ENCODE results near the gene TMX4. TPM values are rescaled to one million over a fixed set of nuclear protein-coding genes. Genes with fewer than 3 reads are reported as not detected.

TMX4 gene, protein sequence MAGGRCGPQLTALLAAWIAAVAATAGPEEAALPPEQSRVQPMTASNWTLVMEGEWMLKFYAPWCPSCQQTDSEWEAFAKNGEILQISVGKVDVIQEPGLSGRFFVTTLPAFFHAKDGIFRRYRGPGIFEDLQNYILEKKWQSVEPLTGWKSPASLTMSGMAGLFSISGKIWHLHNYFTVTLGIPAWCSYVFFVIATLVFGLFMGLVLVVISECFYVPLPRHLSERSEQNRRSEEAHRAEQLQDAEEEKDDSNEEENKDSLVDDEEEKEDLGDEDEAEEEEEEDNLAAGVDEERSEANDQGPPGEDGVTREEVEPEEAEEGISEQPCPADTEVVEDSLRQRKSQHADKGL
- total RNA-seq = 10 to 100 TPM; 20.9 to 27.2 TPM

DNA sequence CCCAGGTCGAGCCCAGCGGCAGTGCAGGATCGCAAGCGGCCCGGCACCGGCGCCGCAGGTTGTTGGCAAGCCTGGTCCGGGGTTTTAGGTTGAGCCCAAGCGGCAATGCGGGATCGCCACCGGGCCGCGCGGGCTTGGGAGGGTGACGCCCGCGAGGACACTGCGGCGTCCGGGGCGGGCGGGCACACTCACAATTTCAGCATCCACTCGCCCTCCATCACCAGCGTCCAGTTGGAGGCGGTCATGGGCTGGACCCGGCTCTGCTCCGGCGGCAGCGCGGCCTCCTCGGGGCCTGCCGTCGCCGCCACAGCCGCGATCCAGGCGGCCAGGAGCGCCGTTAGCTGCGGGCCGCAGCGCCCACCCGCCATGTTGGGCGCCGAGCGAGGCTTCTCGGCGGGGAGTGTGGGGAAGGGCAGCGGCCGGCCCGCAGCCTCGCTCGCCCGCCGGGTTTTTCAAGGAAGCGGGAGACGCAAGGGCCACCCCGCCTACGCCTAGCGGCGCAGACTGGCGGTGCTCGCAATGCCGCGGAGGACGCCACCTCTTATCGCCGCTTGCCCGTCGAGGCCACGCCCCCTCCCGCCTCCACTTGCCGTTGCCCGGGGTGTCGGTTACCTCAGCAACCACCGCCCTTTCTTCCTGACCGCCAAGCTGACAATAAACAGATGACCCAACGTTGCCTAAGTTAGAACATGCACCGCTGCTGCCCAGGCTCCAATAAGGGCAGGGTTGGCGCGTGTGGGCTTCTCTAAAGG lies at the start of gene TMX4:
TSS of gene TMX4 (minus strand) at position 516 of the 752 bp plus-strand sequence. CDS start at position 368, 148 bp downstream.
- H3K36me3 Mint-ChIP-seq (ENCODE audit: low read depth) = peaks cover 5% of the 10 kb centered on the region
- peak; percentile 93 for ATAC-seq (replicated peaks)
- no peaks in the 10 kb centered on the region for H3K27me3 Mint-ChIP-seq
- peak within 1 kb of the TSS; percentile 79 for H3K4me3 Mint-ChIP-seq
- peaks cover 2% of the 10 kb centered on the region for H3K4me1 Mint-ChIP-seq
- H3K27ac Mint-ChIP-seq = peak within 1 kb of the TSS; percentile 68
- H3K9me3 Mint-ChIP-seq = no peaks in the 10 kb centered on the region

DNA sequence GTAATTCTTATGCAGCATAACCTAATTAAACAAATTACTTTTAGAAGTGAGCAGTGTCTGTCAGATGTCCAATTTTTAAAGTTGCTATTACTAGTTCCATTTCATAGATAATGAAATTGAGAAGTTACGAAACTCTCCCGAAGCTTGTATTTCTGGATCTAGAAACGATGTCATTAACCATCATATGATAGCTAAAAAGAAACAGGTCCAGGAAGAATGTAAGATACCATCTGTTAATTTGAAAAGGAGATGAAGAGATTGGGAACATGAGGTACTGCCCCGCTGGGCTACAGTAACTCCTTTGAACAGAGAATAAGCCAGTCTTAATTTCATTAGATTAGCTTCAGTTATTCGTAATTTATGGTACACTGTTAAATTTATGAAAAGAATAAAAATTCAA lies 47.5 kb upstream of the TMX4 start:
- Mint-ChIP-seq H3K9me3 (no peaks in the 10 kb centered on the region), H3K27me3 (peaks cover 9% of the 10 kb centered on the region), H3K36me3 (ENCODE audit: low read depth) (no peaks in the 10 kb centered on the region), H3K4me1 (no peaks in the 10 kb centered on the region), H3K4me3 (no peak overlapping the region), H3K27ac (no peak overlapping the region)
- no peak for ATAC-seq (replicated peaks)

DNA sequence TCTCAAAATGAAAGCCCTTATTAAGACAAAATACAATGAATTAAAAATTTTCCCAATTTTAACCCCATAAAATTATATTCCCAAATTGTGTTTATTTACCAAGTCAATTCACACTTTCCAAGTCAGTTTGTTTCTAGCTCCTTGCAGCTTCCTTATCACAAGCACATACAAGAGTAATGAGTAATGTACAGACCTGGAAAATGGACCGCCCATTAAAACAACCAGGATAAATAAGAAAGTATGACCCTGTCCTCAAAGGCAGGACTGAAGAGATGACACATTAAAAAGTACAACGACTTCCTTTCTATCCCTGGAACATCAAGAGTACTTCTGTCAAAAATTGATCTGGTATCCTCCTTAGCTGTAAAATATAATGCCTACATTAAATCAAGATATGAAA lies 47.1 kb upstream of the TMX4 start:
- Mint-ChIP-seq H3K4me3 (no peak overlapping the region), H3K27ac (no peak overlapping the region), H3K36me3 (ENCODE audit: low read depth) (no peaks in the 10 kb centered on the region), H3K9me3 (no peaks in the 10 kb centered on the region), H3K27me3 (peaks cover 9% of the 10 kb centered on the region), H3K4me1 (no peaks in the 10 kb centered on the region)
- no peak for ATAC-seq (replicated peaks)

DNA sequence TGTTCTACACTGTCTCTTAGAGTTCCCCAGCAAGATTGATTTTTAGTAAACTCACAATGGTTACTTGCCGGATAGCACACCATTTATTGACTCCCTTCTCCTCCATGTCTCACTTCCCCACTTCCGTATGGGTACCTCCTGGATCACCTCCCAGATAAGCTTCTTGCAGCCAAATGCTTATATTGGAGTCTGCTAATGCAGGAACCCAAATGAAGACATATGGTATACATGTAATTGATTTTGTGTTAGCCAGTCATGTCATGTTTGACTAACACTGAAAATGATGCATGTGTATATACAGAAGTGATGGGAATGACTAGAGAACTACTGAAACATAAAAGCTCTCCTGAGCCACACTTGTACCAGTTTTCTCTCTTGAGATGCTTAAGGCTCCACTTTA lies 46.1 kb upstream of the TMX4 start:
- no peak overlapping the region for H3K27ac Mint-ChIP-seq
- no peaks in the 10 kb centered on the region for H3K36me3 Mint-ChIP-seq (ENCODE audit: low read depth)
- H3K27me3 Mint-ChIP-seq = peaks cover 9% of the 10 kb centered on the region
- H3K9me3 Mint-ChIP-seq = no peaks in the 10 kb centered on the region
- no peak overlapping the region for H3K4me3 Mint-ChIP-seq
- no peaks in the 10 kb centered on the region for H3K4me1 Mint-ChIP-seq
- no peak for ATAC-seq (replicated peaks)

DNA sequence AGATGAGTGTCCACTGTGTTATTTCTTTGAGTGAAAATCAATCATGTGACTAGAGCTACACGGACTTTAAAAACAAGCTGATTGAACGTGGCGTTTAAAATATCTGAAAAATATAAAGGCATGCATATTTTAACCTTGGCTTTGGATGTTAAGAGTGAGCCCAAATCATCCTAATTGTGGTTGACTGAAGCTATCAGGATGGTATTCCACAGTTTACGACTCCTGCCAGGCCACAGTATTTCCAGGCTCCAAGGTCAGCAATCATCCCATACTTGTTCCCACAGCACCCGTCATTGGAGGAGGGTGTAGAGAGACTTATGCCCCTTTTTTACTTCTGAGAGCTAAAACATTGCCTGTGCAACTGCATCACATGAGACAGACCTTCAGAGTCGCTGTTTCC lies 43.2 kb upstream of the TMX4 start:
- H3K4me3 Mint-ChIP-seq = no peak overlapping the region
- H3K4me1 Mint-ChIP-seq = no peaks in the 10 kb centered on the region
- H3K9me3 Mint-ChIP-seq = no peaks in the 10 kb centered on the region
- H3K27ac Mint-ChIP-seq = no peak overlapping the region
- peaks cover 9% of the 10 kb centered on the region for H3K27me3 Mint-ChIP-seq
- ATAC-seq (replicated peaks) = no peak
- no peaks in the 10 kb centered on the region for H3K36me3 Mint-ChIP-seq (ENCODE audit: low read depth)

DNA sequence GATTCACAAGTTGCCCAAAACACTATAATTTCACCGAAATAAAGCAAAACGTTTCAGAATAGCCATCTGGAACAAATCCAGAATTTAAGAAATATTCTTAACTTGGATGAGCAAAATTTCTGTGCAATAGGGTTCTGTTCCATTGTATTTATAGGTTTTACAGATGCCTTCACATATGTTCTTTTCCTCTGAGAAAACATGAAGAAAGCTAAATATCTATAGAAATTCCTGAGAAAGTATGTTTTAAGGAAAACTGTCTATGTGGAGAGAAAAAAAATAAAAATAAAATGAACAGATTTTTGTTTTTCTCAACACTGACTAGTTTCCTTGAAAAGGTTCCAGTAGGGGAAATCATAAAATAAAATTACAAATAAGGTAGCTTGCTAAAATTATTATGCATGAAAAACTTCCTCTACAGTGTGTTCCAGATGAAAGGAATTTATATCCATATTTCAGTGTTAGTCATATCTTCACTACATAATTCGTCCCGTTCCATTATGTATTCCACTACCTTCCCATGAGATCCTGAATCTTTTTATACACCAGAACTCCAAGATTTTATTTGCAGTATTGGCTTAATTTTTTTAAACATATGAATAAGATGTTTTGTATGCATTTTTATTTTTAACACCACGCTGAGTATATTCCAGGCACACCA lies 42.4 kb upstream of the TMX4 start:
- Mint-ChIP-seq H3K27ac (no peak overlapping the region), H3K27me3 (peaks cover 10% of the 10 kb centered on the region), H3K4me3 (no peak overlapping the region), H3K36me3 (ENCODE audit: low read depth) (no peaks in the 10 kb centered on the region), H3K9me3 (no peaks in the 10 kb centered on the region), H3K4me1 (no peaks in the 10 kb centered on the region)
- ATAC-seq (replicated peaks) = no peak

DNA sequence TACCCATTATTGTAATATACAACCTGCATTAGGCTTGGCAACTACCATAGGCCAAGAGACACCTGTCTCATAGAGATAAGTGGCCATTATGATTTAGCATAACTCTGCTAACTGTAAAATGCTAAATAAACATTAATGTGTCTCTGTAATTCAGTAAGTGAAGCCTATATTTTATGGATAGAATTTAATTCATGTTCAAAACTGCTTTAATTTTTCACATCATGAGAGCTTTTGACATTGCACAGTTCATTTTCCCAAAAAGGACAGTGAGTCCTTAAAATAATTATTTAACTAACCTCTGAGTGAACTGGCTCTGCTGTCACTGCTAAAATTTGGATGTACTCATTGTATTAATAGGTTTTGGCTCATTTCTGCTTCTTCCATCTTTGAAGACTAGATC lies 41.4 kb upstream of the TMX4 start:
- H3K4me1 Mint-ChIP-seq = no peaks in the 10 kb centered on the region
- ATAC-seq (replicated peaks) = no peak
- H3K27ac Mint-ChIP-seq = no peak overlapping the region

DNA sequence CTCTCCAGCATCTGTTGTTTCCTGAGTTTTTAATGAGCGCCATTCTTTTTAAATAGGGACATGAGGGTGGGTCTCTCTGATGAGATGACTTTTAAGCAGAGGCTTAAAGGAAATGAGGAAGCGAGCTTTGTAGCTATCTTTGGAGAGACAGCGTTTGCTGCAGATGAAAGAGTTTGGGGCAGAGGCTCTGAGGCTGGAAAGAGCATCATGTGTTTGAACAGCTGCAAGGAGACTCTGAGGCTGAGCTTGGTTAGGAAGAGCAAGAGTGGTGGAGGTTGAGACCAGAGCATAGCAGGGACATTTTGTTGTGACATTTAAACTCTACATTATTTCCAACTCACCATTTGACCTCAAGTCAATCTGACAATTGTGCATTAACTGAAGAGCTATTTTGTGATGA lies 38.3 kb upstream of the TMX4 start:
- Mint-ChIP-seq H3K36me3 (ENCODE audit: low read depth) (no peaks in the 10 kb centered on the region), H3K4me1 (no peaks in the 10 kb centered on the region), H3K27ac (no peak overlapping the region), H3K4me3 (no peak overlapping the region), H3K9me3 (no peaks in the 10 kb centered on the region), H3K27me3 (peaks cover 4% of the 10 kb centered on the region)
- no peak for ATAC-seq (replicated peaks)

More for the DNA sequence above, 41.4 kb upstream of the TMX4 start:
- Mint-ChIP-seq H3K4me3 (no peak overlapping the region), H3K36me3 (ENCODE audit: low read depth) (no peaks in the 10 kb centered on the region), H3K27me3 (peaks cover 8% of the 10 kb centered on the region), H3K9me3 (no peaks in the 10 kb centered on the region)

DNA sequence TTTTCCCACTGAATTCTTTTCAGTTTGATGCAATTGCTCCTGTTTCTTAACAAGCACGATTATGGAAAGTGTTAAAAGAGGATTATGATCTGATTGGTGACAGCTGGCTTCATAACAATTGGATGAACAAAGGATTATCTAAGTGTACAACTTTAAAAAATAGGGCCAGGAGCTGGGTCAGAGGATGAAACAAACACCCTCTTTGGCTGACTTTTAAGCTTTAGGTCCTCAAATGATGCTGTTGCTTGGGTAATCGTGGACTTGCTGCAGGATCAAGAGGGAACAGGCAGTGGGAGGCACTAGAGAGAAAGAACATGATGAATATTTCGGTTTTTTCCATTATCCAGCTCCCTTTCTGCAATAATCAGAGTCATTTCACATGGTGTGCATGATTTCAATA lies 35.5 kb upstream of the TMX4 start:
- no peaks in the 10 kb centered on the region for H3K9me3 Mint-ChIP-seq
- H3K4me3 Mint-ChIP-seq = no peak overlapping the region
- peaks cover 7% of the 10 kb centered on the region for H3K27me3 Mint-ChIP-seq
- no peaks in the 10 kb centered on the region for H3K4me1 Mint-ChIP-seq
- no peak for ATAC-seq (replicated peaks)
- H3K36me3 Mint-ChIP-seq (ENCODE audit: low read depth) = no peaks in the 10 kb centered on the region
- H3K27ac Mint-ChIP-seq = no peak overlapping the region

DNA sequence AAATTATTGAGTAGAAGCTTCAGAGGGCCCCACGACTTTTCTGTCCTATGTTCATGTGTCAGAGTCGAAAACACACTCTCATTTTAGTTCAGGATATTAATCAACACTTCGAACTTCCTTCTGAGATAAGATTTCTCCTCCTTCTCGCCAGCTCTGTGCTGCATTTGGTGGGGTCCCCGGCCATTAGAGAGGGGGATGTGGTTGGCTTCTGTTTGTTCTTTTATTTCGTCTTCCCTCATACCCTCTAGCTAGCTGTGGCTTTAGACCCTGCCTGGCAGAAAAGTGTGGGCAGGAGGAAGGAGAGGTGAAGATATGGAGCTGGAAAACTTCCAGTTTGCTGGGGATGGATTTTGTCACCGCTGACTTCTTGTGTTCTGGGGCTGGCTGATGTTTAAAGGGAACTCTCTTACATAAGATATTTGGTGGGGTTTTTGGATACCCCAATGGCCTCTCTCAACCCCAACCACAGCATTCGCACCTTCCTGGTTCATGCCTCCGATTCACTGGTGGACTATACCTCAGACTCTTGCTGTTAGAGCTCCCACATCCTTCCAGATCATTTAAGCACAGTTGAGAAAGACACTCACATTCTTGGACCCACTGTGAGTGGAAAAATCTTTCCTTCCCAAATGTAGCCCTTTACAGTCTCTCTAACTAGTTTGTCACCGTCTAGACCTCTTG lies 30.7 kb upstream of the TMX4 start:
- H3K36me3 Mint-ChIP-seq (ENCODE audit: low read depth) = no peaks in the 10 kb centered on the region
- peaks cover 3% of the 10 kb centered on the region for H3K27me3 Mint-ChIP-seq
- no peaks in the 10 kb centered on the region for H3K9me3 Mint-ChIP-seq
- no peak overlapping the region for H3K27ac Mint-ChIP-seq
- H3K4me3 Mint-ChIP-seq = no peak overlapping the region
- no peak for ATAC-seq (replicated peaks)
- H3K4me1 Mint-ChIP-seq = no peaks in the 10 kb centered on the region

DNA sequence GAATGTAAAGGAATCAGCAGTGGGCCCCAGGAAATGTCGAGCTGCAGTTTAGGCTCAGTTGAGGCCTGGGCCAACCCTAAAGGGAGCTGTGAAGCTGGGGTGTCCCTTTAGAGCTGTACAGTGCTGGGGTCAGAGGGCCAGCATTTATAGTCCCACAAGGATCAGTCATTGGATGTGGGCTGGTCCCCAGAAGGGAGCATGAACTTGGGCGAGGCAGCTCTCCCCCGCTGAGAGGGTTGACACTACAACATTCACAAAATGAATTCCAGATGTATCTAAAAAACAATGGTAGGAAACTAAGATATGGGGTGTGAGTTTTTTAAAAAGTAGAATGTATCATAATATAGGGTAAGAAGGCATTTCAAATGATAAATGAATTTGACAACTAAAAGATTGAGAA lies 29.7 kb upstream of the TMX4 start:
- Mint-ChIP-seq H3K36me3 (ENCODE audit: low read depth) (no peaks in the 10 kb centered on the region), H3K4me1 (no peaks in the 10 kb centered on the region), H3K9me3 (no peaks in the 10 kb centered on the region), H3K27ac (no peak overlapping the region), H3K4me3 (no peak overlapping the region), H3K27me3 (peaks cover 3% of the 10 kb centered on the region)
- no peak for ATAC-seq (replicated peaks)

DNA sequence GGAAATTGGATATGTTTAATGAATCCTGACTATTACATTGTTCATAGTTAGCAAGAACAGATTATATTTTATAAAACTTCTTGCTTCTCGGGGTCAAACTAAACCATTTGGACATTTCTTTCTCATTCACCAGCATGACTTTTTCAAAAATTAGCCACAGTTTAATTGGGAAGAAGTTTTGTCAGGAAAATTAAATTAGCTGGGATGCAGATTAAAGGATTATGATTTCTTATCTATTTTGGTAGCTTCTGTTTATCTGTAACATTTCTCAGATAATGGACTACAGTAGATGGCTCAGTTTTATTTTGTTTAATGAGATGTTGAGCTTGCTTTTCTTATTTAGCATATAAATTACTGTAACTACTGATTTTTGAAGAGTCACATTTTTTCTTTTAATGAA lies 26.4 kb upstream of the TMX4 start:
- no peaks in the 10 kb centered on the region for H3K36me3 Mint-ChIP-seq (ENCODE audit: low read depth)
- no peak for ATAC-seq (replicated peaks)
- H3K9me3 Mint-ChIP-seq = no peaks in the 10 kb centered on the region
- H3K27me3 Mint-ChIP-seq = peaks cover 11% of the 10 kb centered on the region
- no peak overlapping the region for H3K4me3 Mint-ChIP-seq
- peaks cover 5% of the 10 kb centered on the region for H3K4me1 Mint-ChIP-seq
- H3K27ac Mint-ChIP-seq = no peak overlapping the region

DNA sequence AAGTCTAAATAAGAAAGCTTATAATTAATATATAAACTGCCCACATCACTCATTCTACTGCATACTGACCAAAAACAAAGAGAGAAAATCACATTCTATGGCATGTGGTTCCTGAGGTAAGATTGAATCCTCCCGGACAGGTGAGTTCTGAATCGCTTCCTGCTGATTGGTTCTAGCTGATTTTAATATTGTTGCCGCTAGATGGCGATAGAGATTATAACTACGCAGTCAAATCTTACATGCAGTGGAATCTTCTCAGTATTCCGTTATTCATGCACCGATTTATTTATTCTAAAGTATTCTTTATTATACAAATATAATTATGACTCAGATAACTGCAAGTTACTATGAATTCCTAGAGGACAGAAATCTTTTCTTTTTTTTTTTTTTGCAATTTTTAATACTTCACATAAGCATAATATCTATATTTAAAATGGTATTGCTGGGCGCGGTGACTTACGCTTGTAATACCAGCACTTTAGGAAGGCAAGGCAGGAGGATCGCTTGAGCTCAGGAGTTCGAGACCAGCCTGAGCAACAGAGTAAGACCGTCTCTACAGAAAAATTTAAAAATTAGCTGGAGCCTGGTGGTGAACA lies 24.2 kb upstream of the TMX4 start:
- Mint-ChIP-seq H3K27me3 (peaks cover 8% of the 10 kb centered on the region), H3K9me3 (no peaks in the 10 kb centered on the region), H3K36me3 (ENCODE audit: low read depth) (no peaks in the 10 kb centered on the region), H3K4me1 (peaks cover 5% of the 10 kb centered on the region), H3K27ac (no peak overlapping the region), H3K4me3 (no peak overlapping the region)
- peak; percentile 84 for ATAC-seq (replicated peaks)

DNA sequence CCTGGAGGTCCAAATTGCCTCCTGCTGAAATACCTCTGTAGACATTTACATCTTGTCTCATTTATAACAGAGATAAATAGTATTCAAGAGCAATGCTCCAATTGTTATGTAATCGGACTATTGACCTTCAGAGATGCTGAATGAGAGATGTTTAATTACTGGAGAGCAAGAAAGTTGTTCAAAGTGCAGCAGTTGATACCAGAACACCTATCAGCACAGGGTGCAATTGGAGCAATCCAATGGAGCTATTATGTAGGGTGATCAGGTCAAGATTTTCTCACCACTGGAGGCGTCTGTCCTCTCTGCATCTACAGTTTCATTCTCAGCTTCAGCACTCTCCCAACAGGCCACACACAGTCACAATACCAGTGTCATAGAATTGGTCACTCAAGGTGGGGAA lies 19.5 kb upstream of the TMX4 start:
- Mint-ChIP-seq H3K27ac (no peak overlapping the region), H3K36me3 (ENCODE audit: low read depth) (no peaks in the 10 kb centered on the region), H3K4me1 (peaks cover 5% of the 10 kb centered on the region), H3K4me3 (no peak overlapping the region), H3K9me3 (no peaks in the 10 kb centered on the region), H3K27me3 (peaks cover 8% of the 10 kb centered on the region)
- ATAC-seq (replicated peaks) = no peak
